ENCODE results near the gene KMT2D.
"Not testable (repeated sequence)": the region's sequence is repeated elsewhere in the genome, so short reads cannot be mapped to it uniquely, and the experiment has no call there.

KMT2D gene

GRCh38 chr12:49064767-49065152 lies 4.2 kb upstream of the KMT2D start:
- H3K79me1 ChIP-seq (replicated peaks; ENCODE audit: low read length, poor library complexity, severe bottlenecking): peaks cover 7% of the 10 kb centered on the region
- no peaks in the 10 kb centered on the region for H3K36me3 ChIP-seq (ENCODE audit: control insufficient read depth in 1 of 2, insufficient read depth in 2 of 2, low read depth in 1 of 2, low read length in 2 of 2)
- no peak overlapping the region for H3K4me3 ChIP-seq (ENCODE audit: insufficient read depth in 1 of 2, low read depth in 1 of 2, low read length in 2 of 2)
- H4K91ac ChIP-seq (ENCODE audit: low read length): no peak overlapping the region
- H3K14ac ChIP-seq (ENCODE audit: low read length in 2 of 2): no peak overlapping the region
- H2BK12ac ChIP-seq (ENCODE audit: low read length in 2 of 2): peak overlapping the region in 1 of 2 experiments; percentile 35
- no peak overlapping the region for H3K27ac ChIP-seq (ENCODE audit: low read length, poor library complexity, severe bottlenecking)
- no peak overlapping the region for H3K18ac ChIP-seq (ENCODE audit: low read depth in 1 of 2, low read length in 2 of 2)
- H2BK15ac ChIP-seq (ENCODE audit: low read depth, poor library complexity, severe bottlenecking): no peak overlapping the region
- H3K27me3 ChIP-seq (ENCODE audit: control insufficient read depth in 1 of 2, insufficient read depth in 1 of 2, low read length in 2 of 2): no peaks in the 10 kb centered on the region
- no peak overlapping the region for H2AK5ac ChIP-seq (ENCODE audit: low read length, severe bottlenecking)
- peak overlapping the region in 1 of 2 experiments; percentile 12 for H3K4ac ChIP-seq (ENCODE audit: low read depth in 1 of 2, low read length in 2 of 2)
- no peak overlapping the region for H2BK5ac ChIP-seq (ENCODE audit: low read depth, low read length, poor library complexity, severe bottlenecking)
- H3K9ac ChIP-seq (ENCODE audit: low read length): no peak overlapping the region
- no peak overlapping the region for H4K8ac ChIP-seq (ENCODE audit: low read length)
- DNase-seq: no peak
- no peaks in the 10 kb centered on the region for H3K9me3 ChIP-seq (ENCODE audit: control insufficient read depth, low read length)
- H2BK120ac ChIP-seq (ENCODE audit: low read depth, low read length): no peak overlapping the region
- 93% methylated on average over 5 of the region's 5 CpGs for WGBS
- H2AFZ ChIP-seq (ENCODE audit: low read depth, low read length): no peak overlapping the region
- peaks cover 8% of the 10 kb centered on the region for H3K4me1 ChIP-seq (ENCODE audit: control insufficient read depth, insufficient read depth, low read depth, low read length)
- no peak overlapping the region for H3K23ac ChIP-seq (ENCODE audit: low read length in 2 of 2)
- no peak overlapping the region for H3K4me2 ChIP-seq (ENCODE audit: low read length, poor library complexity, severe bottlenecking)

DNA sequence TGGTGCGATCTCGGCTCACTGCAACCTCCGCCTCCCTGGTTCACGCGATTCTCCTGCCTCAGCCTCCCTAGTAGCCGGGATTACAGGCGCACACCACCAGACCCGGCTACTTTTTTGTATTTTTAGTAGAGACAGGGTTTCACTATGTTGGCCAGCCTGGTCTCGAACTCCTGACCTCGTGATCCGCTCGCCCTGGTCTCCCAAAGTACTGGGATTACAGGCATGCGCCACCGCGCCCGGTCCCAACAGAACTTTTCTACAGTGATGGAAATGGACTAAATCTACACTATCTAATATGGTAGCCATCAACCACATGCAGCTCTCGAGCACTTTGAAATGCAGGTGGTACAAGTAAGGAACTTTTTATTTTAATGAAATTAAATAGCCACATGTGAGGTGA lies 1.3 kb upstream of the KMT2D start:
- not testable (repeated sequence) for H2AFZ ChIP-seq (ENCODE audit: low read depth, low read length); H3K4ac ChIP-seq (ENCODE audit: low read depth in 1 of 2, low read length in 2 of 2); DNase-seq; H2BK12ac ChIP-seq (ENCODE audit: low read length in 2 of 2); H2BK5ac ChIP-seq (ENCODE audit: low read depth, low read length, poor library complexity, severe bottlenecking); H3K4me2 ChIP-seq (ENCODE audit: low read length, poor library complexity, severe bottlenecking); H3K36me3 ChIP-seq (ENCODE audit: control insufficient read depth in 1 of 2, insufficient read depth in 2 of 2, low read depth in 1 of 2, low read length in 2 of 2); H3K27me3 ChIP-seq (ENCODE audit: control insufficient read depth in 1 of 2, insufficient read depth in 1 of 2, low read length in 2 of 2); H2AK5ac ChIP-seq (ENCODE audit: low read length, severe bottlenecking); H3K18ac ChIP-seq (ENCODE audit: low read depth in 1 of 2, low read length in 2 of 2); H3K9me3 ChIP-seq (ENCODE audit: control insufficient read depth, low read length); H2BK15ac ChIP-seq (ENCODE audit: low read depth, poor library complexity, severe bottlenecking); H3K23ac ChIP-seq (ENCODE audit: low read length in 2 of 2); H3K4me1 ChIP-seq (ENCODE audit: control insufficient read depth, insufficient read depth, low read depth, low read length); H2BK120ac ChIP-seq (ENCODE audit: low read depth, low read length); H3K14ac ChIP-seq (ENCODE audit: low read length in 2 of 2); H4K8ac ChIP-seq (ENCODE audit: low read length); H3K4me3 ChIP-seq (ENCODE audit: insufficient read depth in 1 of 2, low read depth in 1 of 2, low read length in 2 of 2); H4K91ac ChIP-seq (ENCODE audit: low read length); H3K79me1 ChIP-seq (replicated peaks; ENCODE audit: low read length, poor library complexity, severe bottlenecking); H3K27ac ChIP-seq (ENCODE audit: low read length, poor library complexity, severe bottlenecking)
- peak overlapping the region; percentile 97 for H3K9ac ChIP-seq (ENCODE audit: low read length)
- WGBS: 97% methylated on average over 13 of the region's 17 CpGs

DNA sequence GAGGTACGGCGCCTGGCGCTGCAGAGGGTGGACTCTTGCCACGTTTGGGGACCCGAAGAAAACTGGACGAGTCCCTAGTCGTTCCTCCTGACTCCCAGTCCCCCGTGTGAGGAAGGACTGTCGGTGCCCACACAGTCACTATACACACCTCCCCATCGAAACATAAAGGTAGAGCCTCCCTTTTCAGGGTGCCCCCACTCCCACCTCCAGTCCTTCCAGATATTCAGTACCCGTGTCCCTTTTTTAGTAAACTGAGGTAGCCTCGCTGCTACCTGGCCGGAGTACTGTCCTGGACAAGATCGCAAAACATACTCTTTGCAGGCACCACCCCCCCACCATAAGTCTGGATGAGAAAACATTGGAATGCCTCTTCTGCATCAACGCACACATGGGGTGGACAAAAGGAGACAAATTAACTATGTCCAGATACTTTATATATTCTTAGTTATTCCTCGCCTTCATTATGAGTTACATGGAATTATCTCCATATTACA lies 610 bp upstream of the KMT2D start:
- Histone ChIP-seq H3K4me1 (ENCODE audit: control insufficient read depth, insufficient read depth, low read depth, low read length) (peaks cover 9% of the 10 kb centered on the region), H2AFZ (ENCODE audit: low read depth, low read length) (peak overlapping the region; percentile 97), H3K27ac (ENCODE audit: low read length, poor library complexity, severe bottlenecking) (peak overlapping the region; percentile 73), H4K91ac (ENCODE audit: low read length) (no peak overlapping the region), H3K4me3 (ENCODE audit: insufficient read depth in 1 of 2, low read depth in 1 of 2, low read length in 2 of 2) (peak overlapping the region; percentile 94 to 96), H2BK120ac (ENCODE audit: low read depth, low read length) (no peak overlapping the region), H3K36me3 (ENCODE audit: control insufficient read depth in 1 of 2, insufficient read depth in 2 of 2, low read depth in 1 of 2, low read length in 2 of 2) (no peaks in the 10 kb centered on the region), H2BK5ac (ENCODE audit: low read depth, low read length, poor library complexity, severe bottlenecking) (no peak overlapping the region), H3K23ac (ENCODE audit: low read length in 2 of 2) (no peak overlapping the region), H2AK5ac (ENCODE audit: low read length, severe bottlenecking) (no peak overlapping the region), H3K9ac (ENCODE audit: low read length) (peak overlapping the region; percentile 97), H3K27me3 (ENCODE audit: control insufficient read depth in 1 of 2, insufficient read depth in 1 of 2, low read length in 2 of 2) (no peaks in the 10 kb centered on the region), H3K18ac (ENCODE audit: low read depth in 1 of 2, low read length in 2 of 2) (peak overlapping the region in 1 of 2 experiments; percentile 98), H2BK12ac (ENCODE audit: low read length in 2 of 2) (no peak overlapping the region), H2BK15ac (ENCODE audit: low read depth, poor library complexity, severe bottlenecking) (no peak overlapping the region), H3K79me1 (replicated peaks; ENCODE audit: low read length, poor library complexity, severe bottlenecking) (peaks cover 7% of the 10 kb centered on the region), H4K8ac (ENCODE audit: low read length) (peak overlapping the region; percentile 85), H3K4me2 (ENCODE audit: low read length, poor library complexity, severe bottlenecking) (peak overlapping the region; percentile 93), H3K4ac (ENCODE audit: low read depth in 1 of 2, low read length in 2 of 2) (peak overlapping the region in 1 of 2 experiments; percentile 63), H3K14ac (ENCODE audit: low read length in 2 of 2) (peak overlapping the region in 1 of 2 experiments; percentile 83), H3K9me3 (ENCODE audit: control insufficient read depth, low read length) (no peaks in the 10 kb centered on the region)
- WGBS: 3% methylated on average over 13 of the region's 16 CpGs
- no peak for DNase-seq

GRCh38 chr12:49059299-49060171 lies 1.1 kb downstream of the KMT2D start:
- peak overlapping the region; percentile 73 to 89 for H3K14ac ChIP-seq (ENCODE audit: low read length in 2 of 2)
- peak overlapping the region; percentile 98 to 99 for H3K18ac ChIP-seq (ENCODE audit: low read depth in 1 of 2, low read length in 2 of 2)
- peak overlapping the region; percentile 50 for H4K8ac ChIP-seq (ENCODE audit: low read length)
- WGBS: under 1% methylated on average over 34 of the region's 70 CpGs
- H4K91ac ChIP-seq (ENCODE audit: low read length): peak overlapping the region; percentile 74
- no peak overlapping the region for H2AFZ ChIP-seq (ENCODE audit: low read depth, low read length)
- no peaks in the 10 kb centered on the region for H3K9me3 ChIP-seq (ENCODE audit: control insufficient read depth, low read length)
- H2BK120ac ChIP-seq (ENCODE audit: low read depth, low read length): peak overlapping the region; percentile 83
- peak overlapping the region in 1 of 2 experiments; percentile 11 for H2BK12ac ChIP-seq (ENCODE audit: low read length in 2 of 2)
- no peaks in the 10 kb centered on the region for H3K27me3 ChIP-seq (ENCODE audit: control insufficient read depth in 1 of 2, insufficient read depth in 1 of 2, low read length in 2 of 2)
- H3K79me1 ChIP-seq (replicated peaks; ENCODE audit: low read length, poor library complexity, severe bottlenecking): peaks cover 7% of the 10 kb centered on the region
- H3K4ac ChIP-seq (ENCODE audit: low read depth in 1 of 2, low read length in 2 of 2): peak overlapping the region; percentile 90 to 99
- peak overlapping the region; percentile 95 for H2BK15ac ChIP-seq (ENCODE audit: low read depth, poor library complexity, severe bottlenecking)
- H3K27ac ChIP-seq (ENCODE audit: low read length, poor library complexity, severe bottlenecking): peak overlapping the region; percentile 66
- peaks cover 4 to 9% of the 10 kb centered on the region in 2 experiments for H3K36me3 ChIP-seq (ENCODE audit: control insufficient read depth in 1 of 2, insufficient read depth in 2 of 2, low read depth in 1 of 2, low read length in 2 of 2)
- peaks cover 18% of the 10 kb centered on the region for H3K4me1 ChIP-seq (ENCODE audit: control insufficient read depth, insufficient read depth, low read depth, low read length)
- H3K4me3 ChIP-seq (ENCODE audit: insufficient read depth in 1 of 2, low read depth in 1 of 2, low read length in 2 of 2): peak overlapping the region; percentile 94 to 96
- peak overlapping the region; percentile 74 for H2AK5ac ChIP-seq (ENCODE audit: low read length, severe bottlenecking)
- H3K23ac ChIP-seq (ENCODE audit: low read length in 2 of 2): peak overlapping the region in 1 of 2 experiments; percentile 76
- peak overlapping the region; percentile 100 for H2BK5ac ChIP-seq (ENCODE audit: low read depth, low read length, poor library complexity, severe bottlenecking)
- DNase-seq: peak; percentile 35
- H3K9ac ChIP-seq (ENCODE audit: low read length): peak overlapping the region; percentile 97
- peak overlapping the region; percentile 84 for H3K4me2 ChIP-seq (ENCODE audit: low read length, poor library complexity, severe bottlenecking)
